Tibial artery (tissue), 4 donors: Measurements from ENCODE around the gene NEMF.
"Not testable (repeated sequence)": the region's sequence is repeated elsewhere in the genome, so short reads cannot be mapped to it uniquely, and the experiment has no call there.

Experiments
- DNase-seq, 2 donors: peaks; one replicate each; pipeline ENCODE4 v3.0.0-alpha.2; 2019
- H3K27ac ChIP-seq, 2 donors: fragments of 200-600 bp; sonication (generic) in 1 of 2; 1 replicate in 1 of 2; 2 replicates in 1 of 2; pipeline ENCODE4 v1.5.1; 2018 to 2019; ENCODE audit warnings: mild to moderate bottlenecking in 1 of 2
- H3K27me3 ChIP-seq, 2 donors: fragments of 200-600 bp; sonication (generic) in 1 of 2; one replicate each; pipeline versions ENCODE4 v1.5.1 to v1.6.0; 2016 to 2019
- H3K36me3 ChIP-seq, 3 donors: fragments of 200-600 bp; sonication (generic) in 2 of 3; one replicate each; pipeline ENCODE4 v1.5.1; 2016 to 2019; ENCODE audit warnings: mild to moderate bottlenecking in 2 of 3
- H3K4me1 ChIP-seq, 4 donors: fragments of 200-600 bp; sonication (generic) in 2 of 4; 1 replicate in 3 of 4; 2 replicates in 1 of 4; pipeline ENCODE4 v1.5.1; 2016 to 2019
- H3K4me3 ChIP-seq, 2 donors: fragments of 200-600 bp; sonication (generic) in 1 of 2; 1 replicate in 1 of 2; 2 replicates in 1 of 2; pipeline ENCODE4 v1.5.1; 2018 to 2019; ENCODE audit warnings: mild to moderate bottlenecking in 2 of 2
- H3K9me3 ChIP-seq, 3 donors: fragments of 200-600 bp; sonication (generic) in 1 of 3; one replicate each; pipeline ENCODE4 v1.5.1; 2016 to 2019
- CTCF ChIP-seq, 2 experiments: fragments of 200-600 bp in 1 of 2; fragments of 450-650 bp in 1 of 2; IDR thresholded peaks; one replicate each; pipeline ENCODE4 v1.5.1; 2017 to 2019; ENCODE audit warnings: antibody characterized with exemption in 2 of 2, mild to moderate bottlenecking in 1 of 2, moderate library complexity in 1 of 2
- intact Hi-C: fragments of 100-400 bp; cut with DNase I; formaldehyde crosslinking; loops from one replicate; pipeline ENCODE4 v1.15.0; 2023; ENCODE audit warnings: low total_unique reads

The NEMF gene

GRCh38 chr14:49897414-49897813, 44.8 kb upstream of the NEMF start:
- intact Hi-C loops = no loop called here
- H3K4me3 ChIP-seq = peak overlapping the region in 1 of 2 donors; percentile 0
- peak overlapping the region in 1 of 2 donors; percentile 95 for H3K27ac ChIP-seq
- TF ChIP-seq CTCF (IDR thresholded peaks at IDR 0.05) = no peak
- H3K36me3 ChIP-seq = peaks cover 0 to 18% (median 4%) of the 10 kb centered on the region in 3 donors
- peaks cover 0 to 57% (median 25%) of the 10 kb centered on the region in 4 donors for H3K4me1 ChIP-seq
- H3K27me3 ChIP-seq = no peaks in the 10 kb centered on the region
- no peak for DNase-seq
- H3K9me3 ChIP-seq = no peaks in the 10 kb centered on the region

- intact Hi-C loops = no loop called here
These were observed 44.4 kb upstream of the NEMF start for GRCh38 chr14:49896966-49897365.

GRCh38 chr14:49896272-49896671, 43.7 kb upstream of the NEMF start:
- DNase-seq, intact Hi-C loops, H3K9me3 ChIP-seq, H3K27me3 ChIP-seq: not testable (repeated sequence)
- H3K4me3 ChIP-seq = peak overlapping the region; percentile 84 to 93
- H3K4me1 ChIP-seq = peaks cover 0 to 64% (median 30%) of the 10 kb centered on the region in 4 donors
- peak overlapping the region in 1 of 2 donors; percentile 95 for H3K27ac ChIP-seq
- H3K36me3 ChIP-seq = peaks cover 0 to 18% (median 4%) of the 10 kb centered on the region in 3 donors

More at GRCh38 chr14:49896966-49897365, 44.4 kb upstream of the NEMF start:
- Histone ChIP-seq H3K36me3 (peaks cover 0 to 18% (median 4%) of the 10 kb centered on the region in 3 donors), H3K9me3 (no peaks in the 10 kb centered on the region), H3K4me1 (peaks cover 0 to 60% (median 26%) of the 10 kb centered on the region in 4 donors), H3K27ac (peak overlapping the region in 1 of 2 donors; percentile 95), H3K27me3 (no peaks in the 10 kb centered on the region), H3K4me3 (peak overlapping the region; percentile 0 to 93)
- TF ChIP-seq CTCF (IDR thresholded peaks at IDR 0.05) = no peak
- DNase-seq = no peak

- Histone ChIP-seq H3K27me3 (no peaks in the 10 kb centered on the region), H3K36me3 (peaks cover 0 to 18% (median 4%) of the 10 kb centered on the region in 3 donors), H3K4me3 (peak overlapping the region; percentile 84 to 93), H3K9me3 (no peaks in the 10 kb centered on the region), H3K4me1 (peaks cover 0 to 64% (median 30%) of the 10 kb centered on the region in 4 donors), H3K27ac (peak overlapping the region in 1 of 2 donors; percentile 95)
- no peak for TF ChIP-seq CTCF (IDR thresholded peaks at IDR 0.05)
- intact Hi-C loops = no loop called here
- DNase-seq = no peak
These were observed 42.9 kb upstream of the NEMF start for GRCh38 chr14:49895480-49895879.

- Histone ChIP-seq H3K36me3 (peaks cover 0 to 18% (median 4%) of the 10 kb centered on the region in 3 donors), H3K4me1 (peaks cover 0 to 63% (median 30%) of the 10 kb centered on the region in 4 donors), H3K27ac (peak overlapping the region; percentile 95 to 99), H3K4me3 (peak overlapping the region; percentile 84 to 93)
- not testable (repeated sequence) for H3K9me3 ChIP-seq, DNase-seq, H3K27me3 ChIP-seq
- intact Hi-C loops = loop anchor here (5.0 kb wide), 1 partner anchor 88 kb away; no protein-coding TSS in a partner anchor
These were observed 41.9 kb upstream of the NEMF start for GRCh38 chr14:49894214-49895107.

- Histone ChIP-seq H3K9me3 (no peaks in the 10 kb centered on the region), H3K27ac (peak overlapping the region; percentile 95 to 99), H3K4me1 (peaks cover 0 to 54% (median 29%) of the 10 kb centered on the region in 4 donors), H3K36me3 (peaks cover 0 to 18% (median 4%) of the 10 kb centered on the region in 3 donors), H3K4me3 (peak overlapping the region; percentile 84 to 93), H3K27me3 (no peaks in the 10 kb centered on the region)
- no peak for TF ChIP-seq CTCF (IDR thresholded peaks at IDR 0.05)
- peak; percentile 49 to 76 for DNase-seq
- intact Hi-C loops = loop anchor here (5.0 kb wide), 1 partner anchor 89 kb away; no protein-coding TSS in a partner anchor
These were observed 41.0 kb upstream of the NEMF start for GRCh38 chr14:49893309-49894213.
